Fibroblast of skin of back (primary cell): ENCODE measurements around the gene ARHGAP26.
A peak's percentile ranks its signal among the peaks of the same experiment; 100 is the strongest.

Experiments
- DNase-seq: peaks from one replicate; pipeline ENCODE4 v3.0.0-alpha.2; 2013

The ARHGAP26 gene

GRCh38 chr5:142832263-142832662, 62.1 kb downstream of the ARHGAP26 start:
- DNase-seq = no peak

GRCh38 chr5:142833517-142834449, 63.6 kb downstream of the ARHGAP26 start:
- DNase-seq = no peak

GRCh38 chr5:142834504-142834903, 64.3 kb downstream of the ARHGAP26 start:
- DNase-seq = no peak

- DNase-seq = no peak
These were observed 65.4 kb downstream of the ARHGAP26 start for GRCh38 chr5:142835540-142835939.

GRCh38 chr5:142836048-142836447, 65.9 kb downstream of the ARHGAP26 start:
- no peak for DNase-seq

GRCh38 chr5:142837081-142837725, 67.0 kb downstream of the ARHGAP26 start:
- no peak for DNase-seq

- no peak for DNase-seq
These were observed 68.7 kb downstream of the ARHGAP26 start for GRCh38 chr5:142838845-142839244.

- no peak for DNase-seq
These were observed 69.7 kb downstream of the ARHGAP26 start for GRCh38 chr5:142839711-142840346.

GRCh38 chr5:142840575-142840974, 70.4 kb downstream of the ARHGAP26 start:
- DNase-seq = no peak

- DNase-seq = peak; percentile 85
These were observed 71.5 kb downstream of the ARHGAP26 start for GRCh38 chr5:142841511-142842265.

GRCh38 chr5:142842994-142843905, 73.1 kb downstream of the ARHGAP26 start:
- DNase-seq = no peak

- DNase-seq = no peak
These were observed 74.7 kb downstream of the ARHGAP26 start for GRCh38 chr5:142844866-142845265.

GRCh38 chr5:142845402-142845921, 75.3 kb downstream of the ARHGAP26 start:
- DNase-seq = no peak

- no peak for DNase-seq
These were observed 75.8 kb downstream of the ARHGAP26 start for GRCh38 chr5:142845954-142846398.

GRCh38 chr5:142846406-142846805, 76.2 kb downstream of the ARHGAP26 start:
- DNase-seq = no peak

- DNase-seq = peak; percentile 43
These were observed 78.0 kb downstream of the ARHGAP26 start for GRCh38 chr5:142847898-142848790.

- no peak for DNase-seq
These were observed 79.3 kb downstream of the ARHGAP26 start for GRCh38 chr5:142849466-142849865.

GRCh38 chr5:142849880-142850279, 79.7 kb downstream of the ARHGAP26 start:
- DNase-seq = no peak

- DNase-seq = no peak
These were observed 81.6 kb downstream of the ARHGAP26 start for GRCh38 chr5:142851731-142852130.
